ENCODE data around the gene FARP1.

The FARP1 gene

GRCh38 chr13:98377635-98378378 lies 234.9 kb downstream of the FARP1 start:
- Histone ChIP-seq H3K36me3 (ENCODE audit: insufficient read depth, low read length) (no peaks in the 10 kb centered on the region), H3K27ac (ENCODE audit: low read depth, low read length) (no peak overlapping the region), H3K4me1 (ENCODE audit: control insufficient read depth, insufficient read depth, low read length, unreplicated experiment) (no peaks in the 10 kb centered on the region), H3K4me3 (ENCODE audit: low read depth, low read length) (no peak overlapping the region), H2AFZ (ENCODE audit: low read length, unreplicated experiment) (no peak overlapping the region), H3K27me3 (ENCODE audit: insufficient read depth, low read length) (no peaks in the 10 kb centered on the region), H3K79me2 (ENCODE audit: control insufficient read depth, insufficient read depth, low read length, unreplicated experiment) (no peaks in the 10 kb centered on the region)

GRCh38 chr13:98384739-98385138 lies 241.8 kb downstream of the FARP1 start:
- no peak overlapping the region for H3K27ac ChIP-seq (ENCODE audit: low read depth, low read length)

GRCh38 chr13:98385606-98386005 lies 242.7 kb downstream of the FARP1 start:
- no peaks in the 10 kb centered on the region for H3K27me3 ChIP-seq (ENCODE audit: insufficient read depth, low read length)
- H3K27ac ChIP-seq (ENCODE audit: low read depth, low read length) = no peak overlapping the region
- no peaks in the 10 kb centered on the region for H3K79me2 ChIP-seq (ENCODE audit: control insufficient read depth, insufficient read depth, low read length, unreplicated experiment)
- H3K4me3 ChIP-seq (ENCODE audit: low read depth, low read length) = no peak overlapping the region
- no peaks in the 10 kb centered on the region for H3K36me3 ChIP-seq (ENCODE audit: insufficient read depth, low read length)
- no peak overlapping the region for H2AFZ ChIP-seq (ENCODE audit: low read length, unreplicated experiment)
- H3K4me1 ChIP-seq (ENCODE audit: control insufficient read depth, insufficient read depth, low read length, unreplicated experiment) = peaks cover 6% of the 10 kb centered on the region

More at GRCh38 chr13:98384739-98385138, 241.8 kb downstream of the FARP1 start:
- Histone ChIP-seq H3K4me1 (ENCODE audit: control insufficient read depth, insufficient read depth, low read length, unreplicated experiment) (peaks cover 6% of the 10 kb centered on the region), H3K79me2 (ENCODE audit: control insufficient read depth, insufficient read depth, low read length, unreplicated experiment) (no peaks in the 10 kb centered on the region), H3K4me3 (ENCODE audit: low read depth, low read length) (no peak overlapping the region), H3K27me3 (ENCODE audit: insufficient read depth, low read length) (no peaks in the 10 kb centered on the region), H3K36me3 (ENCODE audit: insufficient read depth, low read length) (no peaks in the 10 kb centered on the region), H2AFZ (ENCODE audit: low read length, unreplicated experiment) (no peak overlapping the region)

GRCh38 chr13:98386637-98387036 lies 243.7 kb downstream of the FARP1 start:
- H3K27ac ChIP-seq (ENCODE audit: low read depth, low read length) = no peak overlapping the region
- no peaks in the 10 kb centered on the region for H3K27me3 ChIP-seq (ENCODE audit: insufficient read depth, low read length)
- peaks cover 6% of the 10 kb centered on the region for H3K4me1 ChIP-seq (ENCODE audit: control insufficient read depth, insufficient read depth, low read length, unreplicated experiment)
- H3K36me3 ChIP-seq (ENCODE audit: insufficient read depth, low read length) = no peaks in the 10 kb centered on the region
- no peak overlapping the region for H2AFZ ChIP-seq (ENCODE audit: low read length, unreplicated experiment)
- no peak overlapping the region for H3K4me3 ChIP-seq (ENCODE audit: low read depth, low read length)
- no peaks in the 10 kb centered on the region for H3K79me2 ChIP-seq (ENCODE audit: control insufficient read depth, insufficient read depth, low read length, unreplicated experiment)

GRCh38 chr13:98389319-98389718 lies 246.4 kb downstream of the FARP1 start:
- Histone ChIP-seq H2AFZ (ENCODE audit: low read length, unreplicated experiment) (no peak overlapping the region), H3K4me3 (ENCODE audit: low read depth, low read length) (no peak overlapping the region), H3K79me2 (ENCODE audit: control insufficient read depth, insufficient read depth, low read length, unreplicated experiment) (no peaks in the 10 kb centered on the region), H3K4me1 (ENCODE audit: control insufficient read depth, insufficient read depth, low read length, unreplicated experiment) (peaks cover 5% of the 10 kb centered on the region), H3K27me3 (ENCODE audit: insufficient read depth, low read length) (no peaks in the 10 kb centered on the region), H3K27ac (ENCODE audit: low read depth, low read length) (no peak overlapping the region), H3K36me3 (ENCODE audit: insufficient read depth, low read length) (no peaks in the 10 kb centered on the region)

- no peaks in the 10 kb centered on the region for H3K4me1 ChIP-seq (ENCODE audit: control insufficient read depth, insufficient read depth, low read length, unreplicated experiment)
- H3K4me3 ChIP-seq (ENCODE audit: low read depth, low read length) = no peak overlapping the region
- H3K36me3 ChIP-seq (ENCODE audit: insufficient read depth, low read length) = no peaks in the 10 kb centered on the region
- H3K27me3 ChIP-seq (ENCODE audit: insufficient read depth, low read length) = no peaks in the 10 kb centered on the region
- H3K27ac ChIP-seq (ENCODE audit: low read depth, low read length) = no peak overlapping the region
- H3K79me2 ChIP-seq (ENCODE audit: control insufficient read depth, insufficient read depth, low read length, unreplicated experiment) = no peaks in the 10 kb centered on the region
- H2AFZ ChIP-seq (ENCODE audit: low read length, unreplicated experiment) = no peak overlapping the region
Measured at GRCh38 chr13:98390086-98390715, 247.3 kb downstream of the FARP1 start.

- no peaks in the 10 kb centered on the region for H3K36me3 ChIP-seq (ENCODE audit: insufficient read depth, low read length)
- no peaks in the 10 kb centered on the region for H3K79me2 ChIP-seq (ENCODE audit: control insufficient read depth, insufficient read depth, low read length, unreplicated experiment)
- no peak overlapping the region for H3K4me3 ChIP-seq (ENCODE audit: low read depth, low read length)
- H3K27me3 ChIP-seq (ENCODE audit: insufficient read depth, low read length) = no peaks in the 10 kb centered on the region
- no peak overlapping the region for H3K27ac ChIP-seq (ENCODE audit: low read depth, low read length)
- no peaks in the 10 kb centered on the region for H3K4me1 ChIP-seq (ENCODE audit: control insufficient read depth, insufficient read depth, low read length, unreplicated experiment)
- H2AFZ ChIP-seq (ENCODE audit: low read length, unreplicated experiment) = no peak overlapping the region
Measured at GRCh38 chr13:98393873-98394272, 251.0 kb downstream of the FARP1 start.

GRCh38 chr13:98394820-98395510 lies 252.1 kb downstream of the FARP1 start:
- Histone ChIP-seq H3K27me3 (ENCODE audit: insufficient read depth, low read length) (no peaks in the 10 kb centered on the region), H3K27ac (ENCODE audit: low read depth, low read length) (no peak overlapping the region), H3K4me1 (ENCODE audit: control insufficient read depth, insufficient read depth, low read length, unreplicated experiment) (no peaks in the 10 kb centered on the region), H2AFZ (ENCODE audit: low read length, unreplicated experiment) (no peak overlapping the region), H3K79me2 (ENCODE audit: control insufficient read depth, insufficient read depth, low read length, unreplicated experiment) (no peaks in the 10 kb centered on the region), H3K4me3 (ENCODE audit: low read depth, low read length) (no peak overlapping the region), H3K36me3 (ENCODE audit: insufficient read depth, low read length) (no peaks in the 10 kb centered on the region)

GRCh38 chr13:98396071-98396710 lies 253.3 kb downstream of the FARP1 start:
- Histone ChIP-seq H3K4me3 (ENCODE audit: low read depth, low read length) (no peak overlapping the region), H3K27ac (ENCODE audit: low read depth, low read length) (no peak overlapping the region), H3K79me2 (ENCODE audit: control insufficient read depth, insufficient read depth, low read length, unreplicated experiment) (no peaks in the 10 kb centered on the region), H3K27me3 (ENCODE audit: insufficient read depth, low read length) (no peaks in the 10 kb centered on the region), H3K36me3 (ENCODE audit: insufficient read depth, low read length) (no peaks in the 10 kb centered on the region), H3K4me1 (ENCODE audit: control insufficient read depth, insufficient read depth, low read length, unreplicated experiment) (no peaks in the 10 kb centered on the region), H2AFZ (ENCODE audit: low read length, unreplicated experiment) (no peak overlapping the region)

- H3K4me1 ChIP-seq (ENCODE audit: control insufficient read depth, insufficient read depth, low read length, unreplicated experiment) = no peaks in the 10 kb centered on the region
- no peaks in the 10 kb centered on the region for H3K79me2 ChIP-seq (ENCODE audit: control insufficient read depth, insufficient read depth, low read length, unreplicated experiment)
- H3K27ac ChIP-seq (ENCODE audit: low read depth, low read length) = no peak overlapping the region
- no peak overlapping the region for H3K4me3 ChIP-seq (ENCODE audit: low read depth, low read length)
- no peaks in the 10 kb centered on the region for H3K27me3 ChIP-seq (ENCODE audit: insufficient read depth, low read length)
- no peak overlapping the region for H2AFZ ChIP-seq (ENCODE audit: low read length, unreplicated experiment)
- no peaks in the 10 kb centered on the region for H3K36me3 ChIP-seq (ENCODE audit: insufficient read depth, low read length)
Measured at GRCh38 chr13:98397221-98397620, 254.3 kb downstream of the FARP1 start.

Data from ACC112 (cell line).